Stimulated activated CD4-positive, alpha-beta T cell treated with anti-CD3 and anti-CD28 coated beads, Interleukin-12 subunit alpha, Interleukin-12 subunit beta, amount 100 ng/mL, for 24 hours (primary cell): ENCODE measurements around the gene EFCAB6.

Source experiments
- DNase-seq, 2 experiments: peaks; one replicate each; pipeline ENCODE4 v3.0.0-alpha.2; 2020; ENCODE audit warnings: low read depth in 2 of 2

EFCAB6 gene

DNA sequence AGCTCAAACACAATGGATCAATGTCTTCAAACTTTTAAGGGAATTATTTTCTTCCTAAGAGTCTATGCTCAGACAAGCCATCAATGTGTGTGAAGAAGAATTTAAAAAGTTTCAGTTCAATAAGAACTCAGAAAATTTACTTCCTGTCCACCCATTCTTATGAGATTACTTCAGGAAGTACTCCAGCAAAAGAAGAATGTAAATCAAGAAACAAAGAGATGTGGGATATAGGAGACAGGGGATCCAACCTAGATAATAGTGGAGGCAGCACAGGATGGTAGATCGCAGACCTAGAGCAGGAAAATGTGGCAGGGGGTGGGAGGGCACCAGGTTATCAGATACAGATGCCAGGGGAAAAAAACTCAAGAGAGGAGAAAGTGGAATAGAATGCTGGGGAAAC, 229.7 kb downstream of the EFCAB6 start:
- DNase-seq: no peak

GRCh38 chr22:43580271-43580750, 231.8 kb downstream of the EFCAB6 start:
- DNase-seq: no peak

GRCh38 chr22:43574738-43575137, 237.4 kb downstream of the EFCAB6 start:
- DNase-seq: no peak

DNA sequence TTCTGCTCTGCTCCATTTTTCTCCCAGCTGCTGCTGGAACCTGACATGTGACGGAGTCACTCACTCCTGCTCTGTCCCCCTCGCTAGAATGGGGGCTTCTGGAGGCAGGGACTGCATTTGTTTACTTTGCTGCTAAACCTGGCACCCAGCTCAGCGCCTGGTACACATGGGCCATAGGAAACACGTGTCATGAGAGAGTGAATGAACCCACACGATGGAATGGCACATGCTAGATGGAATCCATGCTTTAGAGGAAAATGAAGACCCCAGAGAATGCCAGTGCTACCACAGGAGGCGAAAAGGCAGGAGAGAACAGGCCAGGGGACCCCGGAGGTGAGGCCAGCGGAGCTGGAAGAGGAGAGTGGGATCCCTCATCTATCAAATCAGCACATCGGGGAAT, 239.4 kb downstream of the EFCAB6 start:
- no peak for DNase-seq

DNA sequence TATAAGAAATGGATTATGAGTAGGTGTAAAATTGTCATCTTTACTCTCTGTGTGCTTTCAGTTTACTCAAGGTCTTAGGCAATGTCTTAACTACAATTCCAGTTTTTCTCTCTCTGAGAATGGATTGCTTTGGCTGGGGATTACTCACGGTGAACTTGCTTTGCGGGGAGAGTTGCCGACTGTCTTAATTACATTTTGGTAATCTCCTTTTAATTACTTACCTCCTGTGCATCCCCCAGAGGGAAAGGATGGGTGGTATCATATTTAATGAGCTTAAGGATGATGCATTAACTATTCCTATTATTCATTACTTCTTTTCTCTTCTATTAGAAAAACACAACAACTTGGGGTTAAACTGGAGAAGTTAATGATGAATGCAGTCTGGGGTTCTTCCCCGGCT, 240.9 kb downstream of the EFCAB6 start:
- DNase-seq: no peak

DNA sequence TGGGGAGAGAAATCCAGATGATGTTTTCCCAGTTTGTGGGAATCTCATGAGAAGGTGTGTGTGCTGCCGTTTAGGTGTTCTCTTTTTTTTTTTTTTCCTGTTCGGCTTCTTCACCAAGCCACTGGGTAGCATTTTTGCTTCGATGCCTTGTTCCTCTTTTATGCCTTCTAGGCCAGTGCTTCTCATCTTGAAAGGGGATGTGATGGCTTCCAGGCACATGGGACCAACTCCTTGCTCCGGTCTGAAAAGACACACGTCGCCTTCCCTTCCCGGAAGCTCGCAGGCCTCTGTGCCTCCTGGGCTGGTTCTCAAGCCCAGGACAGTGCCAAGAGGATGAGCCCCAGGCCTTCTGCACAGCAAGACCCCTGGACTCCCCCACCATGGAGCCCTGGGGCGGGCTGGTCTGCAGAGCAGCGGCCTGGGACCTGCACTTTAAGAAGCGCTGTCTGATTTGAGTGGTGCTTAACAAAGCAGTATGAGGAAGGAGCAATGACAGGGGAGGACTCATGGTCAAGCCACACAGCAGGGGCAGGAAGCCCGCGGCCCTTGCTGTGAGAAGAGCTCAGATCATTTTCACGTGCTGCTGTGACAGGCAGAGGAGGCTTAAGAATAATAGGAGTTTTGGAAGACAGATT, 241.5 kb downstream of the EFCAB6 start:
- DNase-seq: no peak

DNA sequence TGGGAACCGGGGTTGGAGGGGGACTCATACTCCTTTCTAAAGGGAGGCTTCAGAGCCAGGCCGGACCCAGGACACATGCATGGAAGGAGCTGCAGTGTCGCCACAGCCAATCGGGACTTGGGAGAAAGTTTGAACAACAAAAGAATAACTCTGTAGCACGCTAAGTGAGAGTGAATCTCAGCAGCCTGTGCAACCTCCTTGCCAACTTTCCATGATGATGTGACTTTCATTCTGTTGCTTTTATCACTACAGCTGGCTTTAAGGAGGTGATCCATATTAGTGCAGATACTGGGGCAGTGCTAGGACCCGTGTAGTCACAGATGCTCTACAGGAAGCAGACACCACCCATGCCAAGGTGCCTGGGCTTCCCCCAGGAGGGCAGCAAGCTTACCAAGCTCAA, 243.0 kb downstream of the EFCAB6 start:
- no peak for DNase-seq

DNA sequence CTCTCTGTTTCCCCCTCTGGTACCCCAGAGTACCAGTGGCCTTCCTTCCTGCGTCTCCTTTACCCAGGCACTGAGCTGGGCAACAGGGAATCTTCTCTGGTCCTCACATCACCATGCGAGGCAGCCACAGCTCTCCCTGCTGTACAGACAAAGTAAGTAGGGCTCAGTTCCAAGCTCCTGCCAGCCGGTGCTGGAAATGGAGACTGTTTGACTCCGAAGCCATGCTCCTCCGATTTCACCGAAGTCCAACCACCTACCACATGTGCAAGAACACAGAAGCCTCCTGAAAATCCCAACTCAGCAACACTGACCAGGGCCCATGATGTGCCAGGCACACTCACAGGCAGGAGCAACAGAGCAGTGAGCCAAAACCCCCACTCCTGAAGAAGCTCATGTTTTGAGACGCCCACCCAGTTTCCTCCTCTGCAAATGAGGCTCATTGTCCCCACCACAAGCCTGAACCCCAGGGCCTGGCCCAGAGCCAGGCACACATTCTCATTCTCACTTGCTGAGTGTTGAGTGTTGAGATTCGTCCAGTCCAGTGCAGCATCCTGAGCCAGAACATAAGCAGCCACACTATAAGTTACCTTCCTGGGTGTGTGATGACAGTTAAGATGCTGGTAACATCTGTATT, 244.3 kb downstream of the EFCAB6 start:
- DNase-seq: no peak

DNA sequence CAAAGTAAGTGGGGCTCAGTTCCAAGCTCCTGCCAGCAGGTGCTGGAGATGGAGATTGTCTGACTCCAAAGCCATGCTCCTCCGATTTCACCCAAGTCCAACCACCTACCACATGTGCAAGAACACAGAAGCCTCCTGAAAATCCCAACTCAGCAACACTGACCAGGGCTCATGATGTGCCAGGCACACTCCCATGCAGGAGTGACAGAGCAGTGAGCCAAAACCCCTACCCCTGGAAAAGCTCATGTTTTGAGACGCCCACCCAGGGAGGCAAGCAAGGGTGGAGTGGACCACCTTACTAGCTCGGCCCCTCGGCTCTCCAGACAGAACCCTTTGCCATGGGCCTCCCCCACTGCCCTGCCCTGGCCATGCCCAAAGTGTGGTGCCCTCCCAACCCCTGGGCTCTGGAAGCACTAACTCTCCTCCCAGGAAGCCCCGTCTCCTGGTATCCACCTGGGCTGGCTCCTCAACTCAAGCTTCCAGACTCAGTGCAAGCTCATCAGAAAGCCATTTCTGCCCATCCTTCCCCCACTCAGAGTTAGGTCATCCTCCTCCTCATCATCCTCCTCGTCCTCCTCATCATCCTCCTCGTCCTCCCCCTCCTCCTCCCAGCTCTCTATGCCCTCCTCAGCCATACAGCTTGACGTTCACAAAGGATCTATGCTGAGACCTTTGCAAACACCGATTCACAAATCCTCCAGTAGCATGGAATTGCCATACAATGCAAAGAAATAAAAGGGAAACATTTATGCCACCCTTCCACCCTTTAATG, 245.4 kb downstream of the EFCAB6 start:
- DNase-seq: no peak

- DNase-seq: no peak
These were observed 246.1 kb downstream of the EFCAB6 start for GRCh38 chr22:43566021-43566420.

DNA sequence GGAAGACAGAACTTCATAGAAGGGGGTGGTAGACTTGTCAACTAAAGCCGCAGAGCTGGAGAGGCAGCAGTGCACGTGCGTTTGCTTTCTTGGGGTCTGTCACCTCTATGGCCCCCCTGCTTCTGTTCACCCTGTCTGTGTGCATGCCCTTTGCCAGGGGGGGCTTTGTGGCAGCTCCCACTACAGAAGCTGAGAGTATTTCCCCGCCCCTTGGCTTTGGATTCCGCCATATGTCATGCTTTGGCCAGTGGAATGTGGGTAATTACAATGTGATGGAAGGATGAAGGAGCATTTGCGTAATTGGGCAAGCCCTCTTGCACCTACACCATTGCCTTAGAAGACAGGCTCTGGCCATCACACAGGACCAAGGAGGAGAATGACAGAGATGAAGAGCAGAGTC, 247.2 kb downstream of the EFCAB6 start:
- no peak for DNase-seq

DNA sequence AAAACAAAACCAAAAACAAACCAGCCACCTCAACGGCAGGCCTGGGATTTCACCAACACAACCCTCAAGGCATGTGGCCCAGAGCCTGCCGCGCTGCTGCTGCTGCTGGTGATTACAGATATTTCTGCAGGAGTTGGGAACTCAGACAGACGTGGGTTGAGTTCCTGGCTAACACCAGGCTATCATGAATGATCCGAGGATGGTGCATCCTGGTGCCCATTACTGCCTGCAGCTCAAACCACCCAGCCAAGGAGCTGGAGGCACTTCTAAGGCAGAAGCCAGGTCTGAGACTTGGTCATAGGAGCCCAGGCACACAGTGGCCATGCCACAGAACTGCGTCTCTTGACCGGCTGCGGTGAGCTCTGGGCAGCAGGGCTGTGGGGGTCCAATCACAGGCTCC, 248.5 kb downstream of the EFCAB6 start:
- DNase-seq: no peak

- DNase-seq: no peak
These were observed 249.3 kb downstream of the EFCAB6 start for GRCh38 chr22:43562843-43563242.

- DNase-seq: no peak
These were observed 250.5 kb downstream of the EFCAB6 start for GRCh38 chr22:43561415-43562178.

DNA sequence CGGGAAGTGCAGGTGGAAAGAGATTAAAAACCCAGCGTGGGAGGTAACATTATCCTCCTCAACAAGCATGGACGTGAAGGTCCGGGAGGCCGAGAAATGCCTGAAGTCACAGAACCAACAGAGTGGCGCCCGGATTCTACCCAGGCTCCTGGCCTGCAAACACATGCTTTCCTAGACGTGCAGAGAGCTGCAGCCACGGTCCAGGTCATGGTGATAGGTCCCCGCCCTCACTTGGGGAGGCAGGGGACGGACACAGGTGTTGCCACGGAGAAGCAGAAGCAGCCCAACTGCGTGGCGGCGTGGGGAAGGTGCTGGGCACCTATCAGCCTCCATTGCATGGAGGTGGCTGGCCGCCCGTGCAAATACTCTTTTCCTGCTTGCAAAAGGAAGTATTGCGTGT, 251.5 kb downstream of the EFCAB6 start:
- DNase-seq: no peak

DNA sequence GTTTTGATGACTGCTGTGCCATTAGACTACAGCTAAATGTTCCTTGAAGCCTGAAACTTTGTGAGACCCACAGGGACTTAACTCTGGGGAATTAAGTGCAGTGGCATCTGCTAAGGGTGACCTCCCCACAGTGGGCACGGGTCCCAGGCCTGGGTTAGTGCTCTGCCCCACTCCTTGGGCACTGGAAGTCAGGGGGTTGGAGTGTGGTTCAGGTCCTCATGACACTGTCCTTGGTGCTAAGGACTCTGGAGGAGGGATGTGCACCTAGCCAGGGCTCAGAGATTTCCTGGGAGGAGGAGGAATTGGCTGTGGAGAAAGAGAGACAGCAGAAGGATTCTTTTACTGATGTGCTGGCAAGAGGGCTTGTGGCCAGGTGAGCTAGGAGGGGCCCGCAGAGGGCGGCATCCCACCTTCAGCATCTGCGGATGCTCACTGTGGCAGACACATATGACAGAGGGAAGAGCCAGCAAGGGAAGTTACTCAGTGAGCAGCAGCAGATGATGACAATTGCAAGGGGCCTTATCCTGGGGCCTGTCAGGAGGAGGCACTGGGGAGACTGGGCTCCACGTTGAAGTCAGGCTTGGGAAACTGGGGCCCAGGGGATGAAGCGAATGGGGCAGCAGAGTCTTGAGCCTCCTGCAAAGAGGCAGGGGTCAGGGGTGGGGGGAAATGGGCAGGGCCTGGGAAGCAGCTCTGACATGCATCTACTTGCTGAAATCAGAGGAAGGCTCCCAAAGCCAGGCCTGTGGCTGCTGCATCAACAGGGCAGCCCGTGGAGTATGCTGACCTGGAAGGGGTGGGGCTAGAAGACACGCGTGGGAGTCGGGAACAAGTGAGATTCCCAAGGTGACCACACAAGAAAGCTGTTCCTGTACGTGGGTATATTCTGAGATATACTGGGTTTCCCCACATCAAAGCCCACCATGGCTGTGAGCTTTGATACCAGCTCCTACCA, 256.3 kb downstream of the EFCAB6 start:
- DNase-seq: no peak

- DNase-seq: no peak
These were observed 257.3 kb downstream of the EFCAB6 start for GRCh38 chr22:43554694-43555365.

GRCh38 chr22:43554259-43554636, 257.9 kb downstream of the EFCAB6 start:
- DNase-seq: no peak

DNA sequence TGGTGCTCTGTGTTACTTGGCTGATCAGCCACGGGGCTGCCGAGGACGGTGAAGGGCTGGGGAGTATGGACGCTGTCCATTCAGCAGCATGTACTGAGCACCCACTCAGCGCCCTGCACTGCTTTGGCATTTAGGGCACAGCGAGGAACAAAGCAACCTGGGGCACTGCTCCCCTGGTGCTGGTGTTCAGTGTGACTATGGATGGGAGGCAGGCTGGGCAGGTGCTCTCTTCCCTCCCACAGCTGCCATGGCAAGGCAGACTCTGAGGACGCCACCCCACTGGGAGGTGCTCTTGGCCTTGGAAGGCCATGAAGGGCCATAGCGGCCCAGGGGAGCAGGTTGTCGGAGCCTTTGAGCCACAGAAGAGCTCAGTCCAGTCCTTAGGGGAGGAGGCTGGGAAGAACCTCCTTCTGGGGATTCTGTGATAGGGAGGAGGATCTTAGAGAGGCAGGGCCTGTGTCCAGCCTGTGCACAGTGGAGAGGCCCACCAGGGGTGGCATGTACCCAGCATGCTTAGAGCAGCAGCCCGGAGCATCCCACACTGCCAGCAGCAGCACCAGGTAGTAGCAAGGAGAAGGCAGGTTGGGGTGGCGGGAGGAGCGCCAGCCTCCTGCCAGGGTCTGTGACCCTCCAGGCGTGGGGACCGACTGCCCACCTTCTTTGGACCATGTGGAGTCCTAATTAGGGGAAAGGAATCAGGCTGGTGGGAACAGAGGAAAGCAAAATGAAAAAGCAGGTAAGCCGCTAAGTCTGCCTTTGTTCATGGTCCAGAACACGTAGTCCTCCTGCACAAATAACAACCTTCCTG, 258.4 kb downstream of the EFCAB6 start:
- no peak for DNase-seq

DNA sequence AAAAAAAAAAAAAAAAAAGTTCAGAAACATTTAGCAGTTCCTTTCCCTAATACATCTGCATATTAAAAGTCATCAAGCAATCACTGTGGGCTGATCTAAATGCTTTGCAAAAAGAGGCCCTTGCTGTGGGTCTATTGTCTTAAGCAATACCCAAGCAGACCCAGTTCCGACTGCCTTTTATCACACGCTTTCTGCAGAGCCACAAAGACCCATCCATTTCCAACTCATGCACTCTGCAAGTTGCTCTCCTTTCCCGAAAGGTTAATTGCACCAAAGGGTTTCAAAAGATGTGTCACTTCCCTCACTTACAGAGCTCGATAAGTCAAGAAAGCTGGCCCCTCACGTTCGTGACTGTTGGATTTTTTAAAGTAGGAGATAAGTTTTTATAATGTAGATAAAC, 261.4 kb downstream of the EFCAB6 start:
- no peak for DNase-seq
